GM20000 (cell line): ENCODE data around the gene DOP1B.

ENCODE experiments used
- DNase-seq: peaks from one replicate; pipeline ENCODE4 v3.0.0; 2012; ENCODE audit warnings: low spot score
- TF ChIP-seq, protein P1 (sequence below): IDR thresholded peaks from 2 replicates; pipeline ENCODE4 v1.5.1; 2012; ENCODE audit warnings: mild to moderate bottlenecking, control low read depth; ENCODE audit errors: extremely low read depth, missing control alignments

The DOP1B gene

DNA sequence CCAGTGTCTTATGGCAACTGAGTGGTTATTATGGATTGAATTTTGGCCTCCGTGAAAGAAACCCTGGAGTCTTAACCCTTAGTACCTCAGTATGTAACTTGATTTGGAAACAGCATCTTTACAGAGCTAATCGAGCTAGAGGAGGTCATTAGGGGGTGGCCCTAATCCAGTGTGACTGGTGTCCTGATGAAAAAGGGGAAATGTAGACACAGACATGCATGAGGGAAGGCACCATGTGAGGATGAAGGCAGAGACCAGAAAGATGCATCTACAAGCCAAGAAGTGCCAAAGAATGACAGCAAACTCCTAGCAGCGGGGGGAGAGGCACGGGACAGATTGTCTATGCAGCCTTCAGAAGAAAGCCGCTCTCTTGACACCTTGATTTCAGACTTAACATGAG is 14.7 kb downstream of the DOP1B start:
- DNase-seq: no peak
- TF ChIP-seq, protein P1, sequence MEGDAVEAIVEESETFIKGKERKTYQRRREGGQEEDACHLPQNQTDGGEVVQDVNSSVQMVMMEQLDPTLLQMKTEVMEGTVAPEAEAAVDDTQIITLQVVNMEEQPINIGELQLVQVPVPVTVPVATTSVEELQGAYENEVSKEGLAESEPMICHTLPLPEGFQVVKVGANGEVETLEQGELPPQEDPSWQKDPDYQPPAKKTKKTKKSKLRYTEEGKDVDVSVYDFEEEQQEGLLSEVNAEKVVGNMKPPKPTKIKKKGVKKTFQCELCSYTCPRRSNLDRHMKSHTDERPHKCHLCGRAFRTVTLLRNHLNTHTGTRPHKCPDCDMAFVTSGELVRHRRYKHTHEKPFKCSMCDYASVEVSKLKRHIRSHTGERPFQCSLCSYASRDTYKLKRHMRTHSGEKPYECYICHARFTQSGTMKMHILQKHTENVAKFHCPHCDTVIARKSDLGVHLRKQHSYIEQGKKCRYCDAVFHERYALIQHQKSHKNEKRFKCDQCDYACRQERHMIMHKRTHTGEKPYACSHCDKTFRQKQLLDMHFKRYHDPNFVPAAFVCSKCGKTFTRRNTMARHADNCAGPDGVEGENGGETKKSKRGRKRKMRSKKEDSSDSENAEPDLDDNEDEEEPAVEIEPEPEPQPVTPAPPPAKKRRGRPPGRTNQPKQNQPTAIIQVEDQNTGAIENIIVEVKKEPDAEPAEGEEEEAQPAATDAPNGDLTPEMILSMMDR: no peak

- TF ChIP-seq, protein P1: no peak
- DNase-seq: no peak
Measured at GRCh38 chr21:36171741-36172331, 15.2 kb downstream of the DOP1B start.

DNA sequence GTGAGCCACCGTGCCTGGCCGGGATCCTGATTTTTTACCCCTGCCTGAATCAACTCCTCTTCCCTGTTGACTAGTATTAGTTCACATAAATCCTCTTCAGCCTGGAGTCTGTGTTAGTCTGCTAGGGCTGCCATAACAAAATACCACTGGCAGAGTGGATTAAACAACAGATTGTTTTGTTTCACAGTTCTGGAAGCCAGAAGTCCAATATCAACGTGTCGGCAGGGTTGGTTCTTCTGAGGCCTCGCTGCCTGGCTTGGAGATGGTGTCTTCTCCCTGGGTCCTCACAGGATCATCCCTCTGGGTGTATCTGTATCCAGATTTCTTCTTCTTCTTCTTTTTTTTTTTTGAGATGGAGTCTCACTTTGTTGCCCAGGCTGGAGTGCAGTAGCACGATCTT is 18.2 kb downstream of the DOP1B start:
- TF ChIP-seq, protein P1: no peak
- no peak for DNase-seq

GRCh38 chr21:36175771-36176565 is 19.3 kb downstream of the DOP1B start:
- DNase-seq: no peak
- TF ChIP-seq, protein P1: no peak

- no peak for DNase-seq
- TF ChIP-seq, protein P1: no peak
Measured at GRCh38 chr21:36178349-36178748, 21.7 kb downstream of the DOP1B start.

DNA sequence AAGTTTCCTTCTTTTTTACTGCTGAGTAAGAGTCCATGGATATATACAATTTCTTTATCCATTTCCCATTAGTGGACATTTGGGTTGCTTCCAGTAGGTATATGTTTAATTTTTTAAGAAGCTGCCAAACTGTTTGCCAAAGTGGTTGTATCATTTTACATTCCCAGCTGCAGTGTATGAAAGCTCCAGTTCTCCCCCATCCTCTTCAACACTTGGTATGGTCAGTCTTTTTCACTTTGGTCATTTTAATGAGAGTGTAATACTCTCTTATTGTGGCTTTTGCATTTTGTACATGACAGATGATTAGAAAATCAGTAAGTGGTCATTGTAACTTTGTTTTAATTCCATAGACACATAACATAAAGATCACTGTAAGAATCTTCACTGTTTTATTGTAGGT is 22.5 kb downstream of the DOP1B start:
- TF ChIP-seq, protein P1: no peak

GRCh38 chr21:36180963-36181362 is 24.3 kb downstream of the DOP1B start:
- TF ChIP-seq, protein P1: no peak
- no peak for DNase-seq

More for the DNA sequence above, 22.5 kb downstream of the DOP1B start:
- no peak for DNase-seq
